GM12872 (cell line): ENCODE data around the gene SULT1C4.

ENCODE experiments used
- CTCF ChIP-seq: IDR thresholded peaks from 3 replicates; pipeline ENCODE4 v1.5.1; 2011; ENCODE audit warnings: low read depth, mild to moderate bottlenecking, low read length, moderate library complexity; ENCODE audit not compliant: insufficient read depth

Gene SULT1C4

GRCh38 chr2:108404784-108405397, 27.1 kb downstream of the SULT1C4 start:
- no peak for TF ChIP-seq CTCF

- no peak for TF ChIP-seq CTCF
Observed at GRCh38 chr2:108407864-108408729, 30.3 kb downstream of the SULT1C4 start.

- no peak for TF ChIP-seq CTCF
Observed at GRCh38 chr2:108409768-108410167, 32.0 kb downstream of the SULT1C4 start.

- no peak for TF ChIP-seq CTCF
Observed at GRCh38 chr2:108412995-108413710, 35.4 kb downstream of the SULT1C4 start.

GRCh38 chr2:108413711-108414095, 35.9 kb downstream of the SULT1C4 start:
- TF ChIP-seq CTCF = no peak

GRCh38 chr2:108414256-108414876, 36.6 kb downstream of the SULT1C4 start:
- TF ChIP-seq CTCF = no peak

GRCh38 chr2:108414945-108415344, 37.2 kb downstream of the SULT1C4 start:
- TF ChIP-seq CTCF = no peak
